GM13976 (cell line): ENCODE results near the gene RXYLT1.

Experiments used
- DNase-seq: peaks from one replicate; pipeline ENCODE4 v3.0.0; 2012; ENCODE audit warnings: low spot score
- CTCF ChIP-seq: IDR thresholded peaks from 2 replicates; pipeline ENCODE4 v1.5.1; 2012; ENCODE audit warnings: borderline replicate concordance, mild to moderate bottlenecking; ENCODE audit not compliant: insufficient read depth; ENCODE audit errors: extremely low read depth, missing control alignments, control extremely low read depth
- in situ Hi-C: fragments of 300-500 bp; cut with MboI; formaldehyde crosslinking; loops from one replicate; pipeline ENCODE4 v1.12.0; 2022; ENCODE audit warnings: low sequenced_read_pairs, mixed read lengths, inconsistent platforms; ENCODE audit not compliant: unreplicated experiment

The RXYLT1 gene

GRCh38 chr12:63787306-63787705 lies 7.6 kb downstream of the RXYLT1 start:
- TF ChIP-seq CTCF = no peak
- DNase-seq = no peak
- in situ Hi-C loops = no loop called here

- TF ChIP-seq CTCF = no peak
- no peak for DNase-seq
- in situ Hi-C loops = no loop called here
Observed at GRCh38 chr12:63790608-63790945, 10.9 kb downstream of the RXYLT1 start.

GRCh38 chr12:63792338-63792737 lies 12.6 kb downstream of the RXYLT1 start:
- no peak for DNase-seq
- TF ChIP-seq CTCF = no peak
- in situ Hi-C loops = no loop called here

- DNase-seq = no peak
- in situ Hi-C loops = no loop called here
- no peak for TF ChIP-seq CTCF
Observed at GRCh38 chr12:63795032-63795687, 15.5 kb downstream of the RXYLT1 start.

- no peak for TF ChIP-seq CTCF
- in situ Hi-C loops = no loop called here
- no peak for DNase-seq
Observed at GRCh38 chr12:63795944-63796343, 16.2 kb downstream of the RXYLT1 start.

GRCh38 chr12:63802012-63802608 lies 22.4 kb downstream of the RXYLT1 start:
- DNase-seq = no peak
- peak; percentile 10 for TF ChIP-seq CTCF
- in situ Hi-C loops = no loop called here
